NCI-H1092 (cell line): ENCODE data around the gene OR2M4.
"Not testable (repeated sequence)": the region's sequence is repeated elsewhere in the genome, so short reads cannot be mapped to it uniquely, and the experiment has no call there.

Experiments
- DNase-seq: peaks from one replicate; lab custom pipeline; 2025; lab: John Stamatoyannopoulos, UW

OR2M4 gene, protein sequence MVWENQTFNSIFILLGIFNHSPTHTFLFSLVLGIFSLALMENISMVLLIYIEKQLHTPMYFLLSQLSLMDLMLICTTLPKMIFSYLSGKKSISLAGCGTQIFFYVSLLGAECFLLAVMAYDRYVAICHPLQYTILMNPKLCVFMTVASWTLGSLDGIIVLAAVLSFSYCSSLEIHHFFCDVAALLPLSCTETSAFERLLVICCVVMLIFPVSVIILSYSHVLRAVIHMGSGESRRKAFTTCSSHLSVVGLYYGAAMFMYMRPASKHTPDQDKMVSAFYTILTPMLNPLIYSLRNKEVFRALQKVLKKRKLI

DNA sequence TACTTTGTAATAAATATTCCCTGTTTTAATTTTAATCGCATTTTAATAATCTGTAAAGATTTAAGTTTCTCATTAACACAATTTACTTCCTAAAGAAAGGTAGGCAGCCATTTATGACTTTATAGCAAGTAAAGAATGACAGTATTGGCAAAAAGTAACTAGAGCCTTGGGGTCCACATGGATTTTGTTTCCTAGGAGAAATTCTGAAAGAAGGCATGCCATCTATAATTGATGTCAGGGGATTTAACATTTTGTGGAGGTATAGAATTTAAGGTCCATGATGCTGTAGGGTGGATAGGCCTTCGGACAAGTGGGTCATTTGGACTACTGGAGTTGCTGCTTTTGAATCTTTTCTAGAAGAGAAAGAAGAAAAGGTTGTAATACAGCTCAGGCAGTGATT, at the start of gene OR2M4:
TSS of gene OR2M4 (plus strand) at position 301 of the 400 bp plus-strand sequence. CDS start 7,512 bp downstream, outside the sequence.
- no peak for DNase-seq

DNA sequence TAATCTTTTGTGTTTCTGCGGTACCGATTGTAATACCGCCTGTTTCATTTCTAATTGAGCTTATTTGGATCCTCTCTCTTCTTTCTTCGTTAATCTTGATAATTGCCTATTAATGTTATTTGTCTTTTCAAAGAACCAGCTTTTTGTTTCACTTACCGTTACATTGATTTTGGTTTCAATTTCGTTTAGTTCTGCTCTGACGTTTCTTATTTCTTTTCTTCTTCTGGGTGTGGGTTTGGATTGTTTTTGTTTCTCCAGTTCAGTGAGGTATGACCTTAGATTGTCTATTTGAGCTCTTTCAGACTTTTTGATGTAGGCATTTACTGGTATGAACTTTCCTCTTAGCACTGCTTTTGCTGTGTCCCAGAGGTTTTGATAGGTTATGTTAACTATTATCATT, 47.2 kb upstream of the OR2M4 start:
- DNase-seq = no peak

DNA sequence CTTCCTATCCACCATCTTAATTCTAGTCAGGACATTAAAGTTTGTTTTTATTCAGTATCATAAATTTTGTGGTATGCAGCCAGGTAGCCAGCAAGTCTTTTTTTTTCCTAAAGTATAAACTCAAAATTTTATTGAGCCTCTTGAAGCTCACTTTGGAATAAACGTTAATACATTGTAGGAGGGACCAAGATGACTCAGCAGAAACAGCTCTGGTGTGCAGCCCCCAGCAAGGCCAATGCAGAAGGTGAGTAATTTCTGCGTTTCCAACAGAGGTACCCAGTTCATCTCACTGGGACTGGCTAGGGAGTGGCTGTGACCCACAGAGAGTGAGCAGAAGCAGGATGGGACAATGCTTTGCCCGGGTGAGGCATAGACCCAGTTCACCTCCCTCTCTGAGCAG, 43.9 kb upstream of the OR2M4 start:
- no peak for DNase-seq

- DNase-seq = no peak
Observed at GRCh38 chr1:248189026-248189425, 42.2 kb upstream of the OR2M4 start.

GRCh38 chr1:248194117-248194516, 37.1 kb upstream of the OR2M4 start:
- DNase-seq = no peak

DNA sequence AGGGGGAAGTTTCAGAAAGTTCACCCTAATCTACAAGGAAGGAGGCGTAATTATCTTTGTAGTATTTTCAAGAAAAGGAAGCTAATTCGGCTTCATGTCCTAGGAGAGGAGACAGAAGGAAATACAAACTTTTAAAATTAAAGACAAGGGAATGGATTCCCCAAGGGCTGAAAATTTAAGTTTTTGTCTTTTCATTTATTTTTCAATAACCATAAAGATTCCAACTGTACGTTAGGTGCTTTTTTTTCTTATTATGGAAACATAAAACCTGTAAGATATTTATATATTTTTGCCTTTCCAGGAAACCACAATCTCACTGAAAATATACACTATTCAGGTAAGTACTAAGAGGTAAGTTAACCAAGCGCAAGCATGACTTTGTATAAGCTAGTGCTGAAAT, 34.3 kb upstream of the OR2M4 start, which contains the start of gene OR2M3:
TSS of gene OR2M3 (plus strand) at position 301 of the 400 bp plus-strand sequence. CDS start 5,803 bp downstream, outside the sequence.
- DNase-seq = no peak

- DNase-seq = no peak
Observed at GRCh38 chr1:248215880-248216279, 15.3 kb upstream of the OR2M4 start.

GRCh38 chr1:248225537-248225936, 5.7 kb upstream of the OR2M4 start:
- no peak for DNase-seq

- no peak for DNase-seq
Observed at GRCh38 chr1:248229360-248229908, 1.8 kb upstream of the OR2M4 start.

GRCh38 chr1:248239478-248239877, 8.3 kb downstream of the OR2M4 start:
- DNase-seq = no peak

DNA sequence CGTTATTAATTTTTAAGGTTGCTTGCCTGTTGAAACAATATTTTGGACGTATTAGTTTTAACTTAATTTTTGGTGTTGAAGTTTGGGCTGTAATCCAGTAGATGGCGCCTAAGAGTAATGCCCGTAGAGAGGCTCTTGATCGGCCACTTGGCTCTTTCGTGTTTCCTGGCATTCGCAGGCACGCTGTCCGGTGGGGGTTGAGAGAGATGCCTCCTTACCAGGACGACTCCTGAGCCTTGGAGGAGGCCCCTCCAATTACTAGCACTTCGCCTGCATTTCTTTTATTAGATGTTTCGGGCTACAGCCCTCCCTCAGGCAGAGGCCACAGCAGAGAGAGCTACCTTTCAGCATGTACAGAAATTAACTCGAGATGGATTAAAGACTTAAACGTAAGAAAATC, 12.0 kb downstream of the OR2M4 start:
- no peak for DNase-seq

- DNase-seq = not testable (repeated sequence)
Observed at GRCh38 chr1:248259309-248259708, 28.1 kb downstream of the OR2M4 start.

GRCh38 chr1:248268178-248268577, 37.0 kb downstream of the OR2M4 start:
- no peak for DNase-seq

DNA sequence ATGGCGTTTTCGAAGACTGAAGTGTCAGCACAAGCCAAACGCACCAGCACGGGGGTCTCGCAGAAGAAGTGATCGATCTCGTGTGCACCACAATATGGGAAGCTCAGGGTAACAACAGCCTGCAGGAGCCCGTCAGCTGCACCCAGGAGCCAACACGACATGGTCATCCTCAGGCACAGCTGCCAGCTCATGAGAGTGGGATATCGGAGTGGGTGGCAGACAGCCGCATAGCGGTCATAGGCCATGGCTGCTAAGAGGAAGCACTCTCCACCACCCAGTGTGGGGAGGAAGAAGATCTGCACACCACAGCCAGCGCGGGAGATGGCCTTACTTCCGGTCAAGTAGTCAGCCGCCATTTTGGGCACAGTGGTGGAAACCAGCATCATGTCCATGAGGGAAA, 42.0 kb downstream of the OR2M4 start:
- DNase-seq = not testable (repeated sequence)

DNA sequence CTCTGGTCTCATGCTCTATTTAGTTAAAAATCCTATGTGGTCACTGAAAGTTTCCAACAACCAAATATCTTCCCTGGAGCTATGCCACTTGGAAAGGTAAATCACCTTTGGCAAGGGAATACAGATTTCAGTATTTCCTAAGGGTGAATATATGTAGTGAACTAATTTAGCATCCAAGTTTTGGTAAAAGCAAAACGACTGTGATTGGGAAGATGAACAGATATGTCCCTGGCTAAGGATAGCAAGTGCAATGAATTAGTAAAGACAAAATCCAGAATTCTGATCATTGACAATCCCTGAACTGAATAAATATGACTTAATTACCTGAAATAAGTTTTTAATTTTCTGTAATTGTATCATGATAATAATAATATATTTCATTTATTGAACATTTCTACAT, 46.7 kb downstream of the OR2M4 start, which contains the start of gene OR2T33:
TSS of gene OR2T33 (minus strand) at position 101 of the 400 bp plus-strand sequence. CDS start 4,162 bp downstream, outside the sequence.
- DNase-seq = no peak

GRCh38 chr1:248288391-248288790, 57.2 kb downstream of the OR2M4 start:
- DNase-seq = no peak
